HL-60 (cell line): ENCODE results near the gene SLC30A4.

Experiments used
- CTCF ChIP-seq: IDR thresholded peaks from one replicate; pipeline ENCODE4 v1.5.1; 2011; ENCODE audit warnings: low read length, control low read depth, inconsistent platforms; ENCODE audit not compliant: insufficient read depth
- GABPA ChIP-seq: IDR thresholded peaks from 2 replicates; pipeline ENCODE4 v1.6.1; 2012; ENCODE audit warnings: low read depth
- POLR2AphosphoS5 ChIP-seq: IDR thresholded peaks from 2 replicates; pipeline ENCODE4 v1.6.1; 2012; ENCODE audit warnings: low read depth
- REST ChIP-seq: IDR thresholded peaks from 2 replicates; pipeline ENCODE4 v1.6.1; 2012; ENCODE audit warnings: low read depth; ENCODE audit not compliant: insufficient replicate concordance
- SPI1 ChIP-seq: IDR thresholded peaks from 2 replicates; pipeline ENCODE4 v1.6.1; 2012; ENCODE audit warnings: low read depth, mild to moderate bottlenecking, borderline replicate concordance

- no peak for TF ChIP-seq POLR2AphosphoS5
- TF ChIP-seq CTCF, result no peak
- TF ChIP-seq REST, result no peak
- TF ChIP-seq GABPA, result no peak
- TF ChIP-seq SPI1, result no peak
Measured at GRCh38 chr15:45529613-45530012, 7.1 kb upstream of the SLC30A4 start.
